G401.6 (cell line): ENCODE results near the gene FIZ1.

Experiments used
- FAIRE-seq: peaks from 2 replicates; lab custom pipeline; 2012; peaks lifted over from hg19 to GRCh38; lab: Jason Lieb, UNC

FIZ1 gene

DNA sequence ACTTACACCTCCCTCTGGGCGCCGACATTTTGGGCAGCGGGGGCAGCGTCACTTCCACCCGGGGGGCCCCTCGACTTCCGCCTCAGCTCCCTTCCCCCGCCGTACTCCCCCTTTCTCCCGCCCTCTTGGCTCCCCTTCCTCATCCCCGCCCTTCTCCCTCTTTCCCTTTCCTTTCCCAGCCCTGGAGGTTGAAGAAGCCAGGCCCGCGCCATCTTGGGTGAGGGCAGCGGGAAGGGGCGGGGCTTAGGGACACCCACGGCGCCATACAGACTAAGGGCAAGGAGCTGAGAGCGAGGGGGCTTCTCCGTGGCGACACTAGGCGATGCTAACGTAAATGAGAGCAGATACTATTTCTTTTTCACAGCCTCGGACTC is at the start of gene FIZ1:
FIZ1 (minus strand) TSS at position 50 of the 374 bp plus-strand sequence. CDS start 1,652 bp downstream, outside the sequence.
- peak; percentile 96 for FAIRE-seq

DNA sequence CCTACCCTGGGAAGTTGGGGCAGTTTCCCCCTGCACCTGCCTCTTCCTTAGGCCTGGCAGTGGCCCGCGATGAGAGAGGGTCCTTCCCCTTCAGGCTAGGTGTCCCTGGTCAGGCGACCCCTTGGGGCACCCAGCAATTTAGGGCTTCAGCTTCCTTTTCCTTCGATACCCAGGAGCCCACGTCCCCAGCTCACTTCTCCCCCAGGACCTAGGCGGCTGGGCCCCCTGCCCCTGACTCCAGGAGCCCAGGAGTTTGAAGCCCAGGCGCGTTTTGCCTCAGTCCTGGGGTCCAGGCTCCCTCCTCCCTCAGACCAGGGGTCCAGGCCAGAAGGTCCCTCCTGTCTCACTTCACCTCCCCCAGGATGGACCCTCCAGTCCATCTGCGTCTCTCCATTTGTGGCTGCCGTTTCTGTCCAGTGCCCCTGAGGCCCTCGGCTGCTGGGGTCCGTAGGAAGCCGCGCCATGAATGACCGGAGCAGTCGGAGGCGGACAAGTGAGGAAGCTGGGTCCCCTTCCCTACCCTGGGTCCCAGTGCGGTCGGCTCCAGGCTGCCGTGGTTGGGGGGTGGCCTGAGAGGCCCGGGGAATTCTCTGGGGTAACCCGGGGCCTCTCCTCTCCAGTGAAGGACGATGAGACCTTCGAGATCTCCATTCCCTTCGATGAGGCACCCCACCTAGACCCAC is 49.4 kb upstream of the FIZ1 start:
- no peak for FAIRE-seq

DNA sequence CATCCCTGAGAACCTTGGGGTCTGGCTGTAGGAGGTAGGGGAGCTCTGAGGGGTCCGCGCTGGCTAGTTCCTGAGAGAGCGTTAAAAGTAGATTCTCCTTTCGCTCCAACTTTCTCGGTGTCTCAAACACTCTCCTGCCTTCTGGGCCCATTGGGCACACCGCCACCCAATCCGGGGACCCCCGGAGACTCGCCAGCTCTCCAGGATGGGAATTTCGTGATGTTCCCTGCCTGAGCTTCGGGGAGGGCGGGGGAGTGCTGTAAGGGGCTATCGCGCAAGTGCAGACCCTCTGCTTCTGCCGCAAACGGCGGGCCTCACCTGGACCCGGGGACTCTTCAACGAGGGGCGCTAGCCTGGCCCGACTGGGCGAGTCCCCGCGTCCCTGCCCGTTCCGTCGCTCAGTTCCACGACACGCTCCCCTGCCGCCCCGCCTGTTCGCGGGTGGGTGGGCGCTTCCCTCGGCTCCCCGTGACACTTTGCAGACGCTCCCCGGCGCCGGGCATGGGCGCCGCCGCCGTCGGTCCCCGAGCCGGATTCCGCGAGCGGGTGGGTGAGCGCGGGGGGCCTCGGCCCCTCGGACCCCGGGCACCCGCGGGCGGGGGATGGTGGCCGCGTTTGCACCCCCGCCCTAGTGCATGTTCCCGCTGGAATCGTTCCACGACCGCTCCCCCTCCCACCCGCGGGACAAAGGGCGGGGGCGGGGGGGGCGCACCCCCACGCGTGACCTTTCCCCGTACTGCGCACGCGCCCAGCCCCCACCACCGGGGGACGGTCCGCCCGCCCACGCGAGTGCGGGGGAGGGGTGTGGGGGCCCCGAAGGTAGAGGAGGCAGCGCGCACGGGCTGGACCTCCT is 48.6 kb upstream of the FIZ1 start, which contains the start of gene CCDC106:
CCDC106 (plus strand) TSS at position 481 of the 853 bp plus-strand sequence. CDS start 835 bp downstream, outside the sequence.
- FAIRE-seq = peak; percentile 78

- no peak for FAIRE-seq
These were observed 47.8 kb upstream of the FIZ1 start for GRCh38 chr19:55646889-55647731.

- FAIRE-seq = no peak
These were observed 46.2 kb upstream of the FIZ1 start for GRCh38 chr19:55645512-55645881.

GRCh38 chr19:55644842-55645511 is 45.7 kb upstream of the FIZ1 start:
- FAIRE-seq = no peak

DNA sequence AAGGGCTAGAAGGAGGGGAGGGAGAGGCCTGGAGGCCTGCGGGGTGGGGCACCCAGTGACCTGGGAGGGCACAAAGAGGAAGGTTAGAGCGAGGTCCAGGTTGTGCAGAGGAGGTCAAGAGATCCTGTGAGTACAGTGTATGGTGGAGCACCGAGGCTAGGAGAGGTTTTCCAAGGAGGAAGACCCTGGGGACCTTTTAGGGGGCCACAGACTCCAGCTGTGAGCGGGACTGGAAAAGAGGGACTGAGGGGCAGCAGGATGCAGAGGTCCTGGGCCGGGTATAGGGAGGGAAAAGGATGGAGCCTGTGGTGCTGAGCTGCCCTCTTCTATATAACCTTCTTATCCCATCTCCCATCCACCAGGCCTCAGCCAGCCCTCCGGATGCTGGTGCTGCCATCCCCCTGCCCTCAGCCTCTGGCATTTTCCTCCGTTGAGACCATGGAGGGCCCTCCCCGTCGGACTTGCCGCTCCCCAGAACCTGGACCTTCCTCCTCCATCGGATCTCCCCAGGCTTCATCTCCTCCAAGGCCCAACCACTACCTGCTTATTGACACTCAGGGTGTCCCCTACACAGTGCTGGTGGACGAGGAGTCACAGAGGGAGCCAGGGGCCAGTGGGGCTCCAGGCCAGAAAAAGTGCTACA is 45.0 kb upstream of the FIZ1 start:
- no peak for FAIRE-seq

DNA sequence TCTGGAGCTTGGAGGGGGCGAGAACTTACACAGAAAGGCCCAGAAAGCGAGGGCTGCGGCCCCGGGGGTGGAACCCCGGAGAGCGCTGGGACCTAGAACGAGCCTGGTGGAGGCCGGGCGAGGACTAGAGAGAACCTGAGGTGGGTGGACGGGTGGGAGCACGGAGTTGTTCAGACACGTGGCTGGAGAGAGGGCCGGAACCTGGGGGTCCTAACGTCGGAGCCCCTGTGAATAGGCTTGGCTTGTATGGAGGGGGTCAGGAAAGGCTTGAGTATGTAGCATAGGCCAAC is 44.5 kb upstream of the FIZ1 start:
- FAIRE-seq = no peak

GRCh38 chr19:55643003-55643886 is 43.9 kb upstream of the FIZ1 start, which contains the start of gene ZNF581:
Gene ZNF581, plus strand, starts transcription at chr19:55643649. Its CDS starts 923 bp downstream, at chr19:55644572.
- peak; percentile 77 for FAIRE-seq

GRCh38 chr19:55642153-55643002 is 43.1 kb upstream of the FIZ1 start:
- no peak for FAIRE-seq

GRCh38 chr19:55641426-55642152 is 42.3 kb upstream of the FIZ1 start:
- no peak for FAIRE-seq

- no peak for FAIRE-seq
These were observed 41.5 kb upstream of the FIZ1 start, which contains the start of gene ZNF580 for GRCh38 chr19:55640577-55641425. Gene ZNF580, plus strand, starts transcription at chr19:55641002. Its CDS starts 1,507 bp downstream, at chr19:55642509.

- FAIRE-seq = no peak
These were observed 40.8 kb upstream of the FIZ1 start for GRCh38 chr19:55640043-55640576.

GRCh38 chr19:55638864-55639359 is 39.6 kb upstream of the FIZ1 start:
- FAIRE-seq = no peak

DNA sequence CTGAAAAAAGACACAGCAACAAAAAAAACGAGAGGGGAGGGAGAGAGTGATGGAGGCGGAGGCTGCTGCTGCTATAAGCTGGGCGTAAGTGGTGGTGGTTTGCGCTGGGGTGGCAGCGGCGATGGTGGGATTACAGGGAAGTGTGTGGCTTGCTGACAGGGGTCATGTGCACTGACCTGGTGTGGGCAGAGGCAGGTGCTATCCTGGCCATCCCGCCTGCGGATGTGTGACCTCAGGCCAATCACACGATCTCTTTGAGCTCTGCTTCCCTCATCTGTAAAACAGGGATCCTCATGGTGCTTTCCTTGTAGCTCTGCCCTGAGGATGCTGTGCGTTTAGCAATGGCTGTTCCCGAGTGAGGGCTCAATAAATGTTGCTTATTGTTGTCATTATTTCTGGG is 38.2 kb upstream of the FIZ1 start:
- no peak for FAIRE-seq

DNA sequence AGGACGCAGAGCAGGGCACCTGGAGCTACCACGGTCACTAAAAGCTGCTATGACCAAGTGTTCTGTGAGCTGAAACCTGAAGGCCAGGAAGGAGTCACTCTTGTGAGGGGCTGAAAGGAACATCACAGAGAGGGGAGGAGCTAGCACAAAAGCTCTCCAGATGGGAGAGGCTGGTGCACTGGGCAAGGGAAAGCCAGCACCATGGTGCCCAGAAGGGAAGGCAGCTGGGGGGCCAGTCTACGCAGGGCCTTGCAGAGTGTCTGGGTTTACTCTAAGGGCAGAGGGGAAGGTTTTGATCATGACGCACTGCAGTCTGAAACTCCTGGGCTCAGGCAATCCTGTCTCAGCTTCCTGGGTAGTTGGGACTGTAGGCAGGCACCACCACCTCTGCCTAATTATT is 37.4 kb upstream of the FIZ1 start:
- FAIRE-seq = no peak

- no peak for FAIRE-seq
These were observed 36.6 kb upstream of the FIZ1 start for GRCh38 chr19:55635856-55636440.
